HepG2 (cell line): ENCODE measurements around the gene GPR137. TPM values are rescaled to one million over a fixed set of nuclear protein-coding genes. Genes with fewer than 3 reads are reported as not detected.

Experiments used
- CBX1 ChIP-seq: IDR thresholded peaks from one replicate; pipeline ENCODE4 v1.6.1; 2016; ENCODE audit warnings: antibody characterized with exemption, low read depth
- CCAR2 ChIP-seq: fragments of 200-400 bp; formaldehyde crosslinking; optimal IDR thresholded peaks from 2 replicates; pipeline ENCODE3; 2018; ENCODE audit warnings: low read depth, mild to moderate bottlenecking, low read length, moderate library complexity
- CHD4 ChIP-seq: fragments of 200-600 bp; sonication (generic); IDR thresholded peaks from 2 replicates; pipeline ENCODE4 v1.7.0; 2017; ENCODE audit warnings: mild to moderate bottlenecking, low read length, borderline replicate concordance
- FOXA1 ChIP-seq, 2 experiments: fragments of 450-650 bp in 1 of 2; sonication (generic) in 1 of 2; formaldehyde crosslinking in 1 of 2; IDR thresholded peaks; 2 replicates each; pipeline versions ENCODE4 v1.4.0 to v1.6.1; 2016 to 2020; ENCODE audit warnings: missing genetic modification reagents in 1 of 2
- FOXK2 ChIP-seq: fragments of 450-650 bp; IDR thresholded peaks from 2 replicates; pipeline ENCODE4 v1.6.1; 2016
- HNF4G ChIP-seq, 2 experiments: sonication (generic) in 1 of 2; formaldehyde crosslinking in 1 of 2; IDR thresholded peaks; 2 replicates each; pipeline versions ENCODE4 v1.4.0 to v1.6.1; 2011 to 2020; ENCODE audit warnings: borderline replicate concordance in 2 of 2, low read depth in 2 of 2, mild to moderate bottlenecking in 2 of 2, low read length in 1 of 2, missing genetic modification reagents in 1 of 2, moderate library complexity in 1 of 2
- KAT7 ChIP-seq: IDR thresholded peaks from 2 replicates; pipeline ENCODE4 v1.6.1; 2018; ENCODE audit warnings: borderline replicate concordance, missing compliant biosample characterization
- KDM4B ChIP-seq: sonication (generic); formaldehyde crosslinking; IDR thresholded peaks from 2 replicates; pipeline ENCODE4 v1.4.0; 2020; ENCODE audit warnings: missing genetic modification reagents
- MAZ ChIP-seq, 2 experiments: sonication (generic) in 1 of 2; formaldehyde crosslinking in 1 of 2; IDR thresholded peaks; 2 replicates each; pipeline versions ENCODE4 v1.5.0 to v1.6.1; 2012 to 2020; ENCODE audit warnings: low read depth in 2 of 2, mild to moderate bottlenecking in 2 of 2, borderline replicate concordance in 1 of 2, improper control_type of control experiment in 1 of 2, low read length in 1 of 2, missing genetic modification reagents in 1 of 2, moderate library complexity in 1 of 2
- NR1H2 ChIP-seq: sonication (generic); formaldehyde crosslinking; IDR thresholded peaks from 2 replicates; pipeline ENCODE4 v1.8.1; 2022; ENCODE audit warnings: low read depth, missing genetic modification reagents, borderline replicate concordance
- REPIN1 ChIP-seq: sonication (generic); formaldehyde crosslinking; IDR thresholded peaks from 2 replicates; pipeline ENCODE4 v1.8.0; 2022; ENCODE audit warnings: missing genetic modification reagents, low read depth, mild to moderate bottlenecking, borderline replicate concordance
- ZC3H13 ChIP-seq: sonication (generic); formaldehyde crosslinking; IDR thresholded peaks from 2 replicates; pipeline ENCODE4 v1.8.1; 2023; ENCODE audit warnings: mild to moderate bottlenecking, missing genetic modification reagents, moderate library complexity
- ZFP36L2 ChIP-seq: sonication (generic); formaldehyde crosslinking; IDR thresholded peaks from 2 replicates; pipeline ENCODE4 v1.4.0; 2020; ENCODE audit warnings: missing genetic modification reagents
- ZMYM2 ChIP-seq: sonication (generic); formaldehyde crosslinking; IDR thresholded peaks from 2 replicates; pipeline ENCODE4 v1.8.0; 2022; ENCODE audit warnings: mild to moderate bottlenecking, missing genetic modification reagents
- ZNF224 ChIP-seq: sonication (generic); formaldehyde crosslinking; IDR thresholded peaks from 2 replicates; pipeline ENCODE4 v1.5.0; 2020; ENCODE audit warnings: mild to moderate bottlenecking, missing genetic modification reagents
- ZNF253 ChIP-seq: sonication (generic); formaldehyde crosslinking; IDR thresholded peaks from 2 replicates; pipeline ENCODE4 v1.8.0; 2022; ENCODE audit warnings: mild to moderate bottlenecking, missing genetic modification reagents, borderline replicate concordance
- ZNF616 ChIP-seq: sonication (generic); formaldehyde crosslinking; IDR thresholded peaks from 2 replicates; pipeline ENCODE4 v1.5.0; 2020; ENCODE audit warnings: low read depth, mild to moderate bottlenecking, missing genetic modification reagents
- polyA plus RNA-seq, 8 experiments: library from polyadenylated mRNA; depleted of rRNA in 3 of 8; stranded (reverse) in 7 of 8; unstranded in 1 of 8; fragments of >200 nt; fragmentation: Illumina TruSeq in 4 of 8; extraction: Trizol in 4 of 8; gene quantifications; 2 replicates each; pipeline versions ENCODE4 v1.2.1 to v1.2.3, GENCODE V29; 2011 to 2016; ENCODE audit warnings: low read depth in 4 of 8, missing spikeins in 1 of 8, mixed read lengths in 1 of 8; ENCODE audit not compliant: insufficient read depth in 1 of 8
- total RNA-seq, 5 experiments: library from RNA; depleted of rRNA; stranded (reverse); fragments of >200 nt; fragmentation: Illumina TruSeq; extraction: Trizol; gene quantifications; 2 replicates each; pipeline ENCODE4 v1.2.3, GENCODE V29; 2016; ENCODE audit warnings: low read depth in 1 of 5
- TF ChIP-seq, protein P1 (sequence below): sonication (generic); formaldehyde crosslinking; IDR thresholded peaks from 2 replicates; pipeline ENCODE4 v1.4.0; 2020; ENCODE audit warnings: missing genetic modification reagents, low read depth, mild to moderate bottlenecking, borderline replicate concordance
- TF ChIP-seq, protein P2 (sequence below): sonication (generic); formaldehyde crosslinking; IDR thresholded peaks from 2 replicates; pipeline ENCODE4 v1.8.0; 2022; ENCODE audit warnings: missing genetic modification reagents, mild to moderate bottlenecking, borderline replicate concordance
- TF ChIP-seq, protein P3 (sequence below): sonication (generic); formaldehyde crosslinking; IDR thresholded peaks from 2 replicates; pipeline ENCODE4 v1.4.0; 2020; ENCODE audit warnings: missing genetic modification reagents
- TF ChIP-seq, protein P4 (sequence below): sonication (generic); formaldehyde crosslinking; IDR thresholded peaks from 2 replicates; pipeline ENCODE4 v1.5.1; 2020; ENCODE audit warnings: missing genetic modification reagents, mild to moderate bottlenecking, borderline replicate concordance

GPR137 gene
- total and polyA plus RNA-seq, 2 of the 13 experiments (the other 11 are each of a cell fraction or from before 2014, with no cell fraction given): 8.5 to 13.2 TPM

DNA sequence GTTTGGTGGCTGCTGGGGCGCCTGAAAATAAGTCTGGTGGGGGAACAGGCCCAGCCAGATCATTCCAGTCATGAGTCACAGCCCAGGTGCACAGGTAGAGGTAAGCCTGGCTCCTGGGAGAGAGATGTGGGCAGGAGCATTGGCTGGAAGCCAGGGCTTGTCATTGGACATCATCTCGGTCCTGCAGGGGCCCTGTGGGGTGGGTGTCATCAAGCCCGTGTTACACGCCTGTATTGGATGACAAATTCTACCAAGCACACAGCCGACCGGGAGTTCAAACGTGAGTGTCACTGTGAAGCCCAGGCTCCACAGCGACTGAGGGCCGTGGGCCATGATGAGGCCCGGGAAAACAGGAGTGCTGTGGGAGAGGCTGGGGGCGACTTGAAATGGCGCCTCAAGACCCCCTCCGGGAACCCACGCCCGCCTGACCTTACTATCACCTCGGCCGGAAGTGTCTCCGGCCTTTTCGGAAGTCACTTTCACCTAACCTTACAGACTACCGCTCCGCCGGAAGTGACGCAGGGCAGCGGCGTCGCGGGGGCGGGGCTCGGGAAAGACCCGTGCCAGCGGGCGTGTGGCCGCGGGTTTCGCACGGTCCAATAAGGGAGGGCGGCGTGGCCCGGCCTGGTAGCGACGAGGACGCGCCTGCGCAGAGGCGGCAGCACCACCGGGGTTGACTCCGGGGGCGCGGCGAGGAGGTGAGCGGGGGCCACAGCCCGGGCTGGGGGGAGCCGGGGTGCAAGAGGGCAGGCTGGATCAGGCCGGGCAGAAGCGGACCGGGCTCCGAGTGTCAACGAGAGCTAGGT is 45.0 kb upstream of the GPR137 start, which contains the start of gene FKBP2 (continued):
- TF ChIP-seq HNF4G (IDR thresholded peaks at IDR 0.05; ENCODE audit: borderline replicate concordance, low read depth, low read length): no peak
- no peak; the same call in 1 of the 2 replicates for TF ChIP-seq HNF4G (CRISPR knock-in tag; IDR thresholded peaks at IDR 0.05; ENCODE audit: borderline replicate concordance, low read depth)
- TF ChIP-seq, protein P1, sequence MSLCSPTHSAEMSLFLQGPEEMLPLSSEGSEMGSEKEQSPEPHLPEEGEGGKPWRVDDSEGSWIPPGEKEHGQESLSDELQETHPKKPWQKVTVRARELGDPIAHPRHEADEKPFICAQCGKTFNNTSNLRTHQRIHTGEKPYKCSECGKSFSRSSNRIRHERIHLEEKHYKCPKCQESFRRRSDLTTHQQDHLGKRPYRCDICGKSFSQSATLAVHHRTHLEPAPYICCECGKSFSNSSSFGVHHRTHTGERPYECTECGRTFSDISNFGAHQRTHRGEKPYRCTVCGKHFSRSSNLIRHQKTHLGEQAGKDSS (CRISPR knock-in tag): no peak
- peak; percentile 18; the same call in 1 of the 2 replicates for TF ChIP-seq REPIN1 (CRISPR knock-in tag)
- TF ChIP-seq CBX1: peak; percentile 49
- no peak; the same call in 1 of the 2 replicates for TF ChIP-seq ZNF616
- TF ChIP-seq ZNF224 (CRISPR knock-in tag): peak; percentile 76; the same call in 1 of the 2 replicates
- TF ChIP-seq ZNF253 (CRISPR knock-in tag): no peak
- no peak for TF ChIP-seq MAZ (IDR thresholded peaks at IDR 0.05; ENCODE audit: borderline replicate concordance, low read depth, low read length)
- TF ChIP-seq MAZ (CRISPR knock-in tag; IDR thresholded peaks at IDR 0.05; ENCODE audit: low read depth): no peak
- no peak for TF ChIP-seq KDM4B (CRISPR knock-in tag)
- no peak for TF ChIP-seq KAT7
- TF ChIP-seq ZFP36L2 (CRISPR knock-in tag): no peak
- 0 out of 2 replicates have a peak, but pooled peaks have one; percentile 26 for TF ChIP-seq ZMYM2
- no peak for TF ChIP-seq FOXA1 (IDR thresholded peaks at IDR 0.05)
- no peak for TF ChIP-seq FOXA1 (CRISPR knock-in tag; IDR thresholded peaks at IDR 0.05)
- no peak for TF ChIP-seq CCAR2
- TF ChIP-seq FOXK2: no peak
- no peak for TF ChIP-seq NR1H2 (CRISPR knock-in tag)
- TF ChIP-seq CHD4: no peak
- TF ChIP-seq ZC3H13 (CRISPR knock-in tag): no peak
- TF ChIP-seq, protein P2, sequence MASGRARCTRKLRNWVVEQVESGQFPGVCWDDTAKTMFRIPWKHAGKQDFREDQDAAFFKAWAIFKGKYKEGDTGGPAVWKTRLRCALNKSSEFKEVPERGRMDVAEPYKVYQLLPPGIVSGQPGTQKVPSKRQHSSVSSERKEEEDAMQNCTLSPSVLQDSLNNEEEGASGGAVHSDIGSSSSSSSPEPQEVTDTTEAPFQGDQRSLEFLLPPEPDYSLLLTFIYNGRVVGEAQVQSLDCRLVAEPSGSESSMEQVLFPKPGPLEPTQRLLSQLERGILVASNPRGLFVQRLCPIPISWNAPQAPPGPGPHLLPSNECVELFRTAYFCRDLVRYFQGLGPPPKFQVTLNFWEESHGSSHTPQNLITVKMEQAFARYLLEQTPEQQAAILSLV (CRISPR knock-in tag): peak; percentile 51; the same call in 1 of the 2 replicates
- TF ChIP-seq, protein P3, sequence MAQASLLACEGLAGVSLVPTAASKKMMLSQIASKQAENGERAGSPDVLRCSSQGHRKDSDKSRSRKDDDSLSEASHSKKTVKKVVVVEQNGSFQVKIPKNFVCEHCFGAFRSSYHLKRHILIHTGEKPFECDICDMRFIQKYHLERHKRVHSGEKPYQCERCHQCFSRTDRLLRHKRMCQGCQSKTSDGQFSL (CRISPR knock-in tag): no peak
- TF ChIP-seq, protein P4, sequence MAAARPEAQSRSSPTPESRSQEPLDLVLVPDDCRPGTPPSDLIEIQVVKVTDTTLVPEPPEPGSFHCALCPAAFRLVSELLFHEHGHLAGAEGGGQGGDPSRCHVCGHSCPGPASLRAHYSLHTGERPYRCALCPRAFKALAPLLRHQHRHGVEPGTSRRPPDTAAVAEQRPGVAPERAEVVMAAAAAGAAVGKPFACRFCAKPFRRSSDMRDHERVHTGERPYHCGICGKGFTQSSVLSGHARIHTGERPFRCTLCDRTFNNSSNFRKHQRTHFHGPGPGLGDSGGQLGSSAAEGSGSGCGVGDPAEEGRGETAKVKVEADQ (CRISPR knock-in tag): no peak
